Measurements from ENCODE around the gene DCAF12.

The DCAF12 gene

DNA sequence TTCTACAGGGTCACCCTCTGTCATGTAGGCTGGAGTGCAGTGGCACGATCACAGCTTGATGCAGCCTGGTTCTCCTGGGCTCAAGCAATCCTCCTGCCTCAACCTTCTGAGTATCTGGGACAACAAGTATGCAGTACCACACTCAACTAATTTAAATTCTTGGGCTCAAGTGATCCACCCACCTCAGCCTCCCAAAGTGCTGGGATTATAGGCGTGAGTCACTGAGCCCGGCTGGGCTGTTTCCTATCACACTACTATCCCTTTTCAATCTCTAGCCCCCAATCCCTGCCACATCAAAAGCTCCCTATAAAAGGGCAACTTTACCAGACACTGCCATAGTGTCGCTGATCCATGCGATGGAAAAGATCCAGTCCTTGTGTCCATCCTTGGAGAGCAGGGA lies 20.4 kb downstream of the DCAF12 start:
- TF ChIP-seq CTCF (IDR thresholded peaks at IDR 0.05; ENCODE audit: low read depth, low read length, missing control alignments), result no peak
- DNase-seq (ENCODE audit: low read depth), result no peak
- no peak overlapping the region for H3K4me3 ChIP-seq (ENCODE audit: low read depth, low read length)

DNA sequence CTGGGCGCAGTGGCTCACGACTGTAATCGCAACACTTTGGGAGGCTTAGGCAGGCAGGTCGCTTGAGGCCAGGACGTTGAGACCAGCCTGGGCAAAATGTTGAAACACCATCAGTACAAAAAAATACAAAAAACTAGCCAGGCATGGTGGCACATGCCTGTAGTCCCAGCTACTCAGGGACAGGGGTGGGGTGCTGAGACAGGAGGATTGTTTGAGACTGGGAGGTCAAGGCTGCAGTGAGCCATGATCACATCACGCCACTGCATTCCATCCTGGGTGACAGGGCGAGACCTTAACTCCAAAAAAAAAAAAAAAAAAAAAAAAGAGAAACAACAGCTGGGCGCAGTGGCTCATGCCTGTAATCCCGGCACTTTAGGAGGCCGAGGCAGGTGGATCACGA lies 23.7 kb downstream of the DCAF12 start:
- H3K4me3 ChIP-seq (ENCODE audit: low read depth, low read length), result no peak overlapping the region
- no peak for DNase-seq (ENCODE audit: low read depth)
- no peak for TF ChIP-seq CTCF (IDR thresholded peaks at IDR 0.05; ENCODE audit: low read depth, low read length, missing control alignments)

DNA sequence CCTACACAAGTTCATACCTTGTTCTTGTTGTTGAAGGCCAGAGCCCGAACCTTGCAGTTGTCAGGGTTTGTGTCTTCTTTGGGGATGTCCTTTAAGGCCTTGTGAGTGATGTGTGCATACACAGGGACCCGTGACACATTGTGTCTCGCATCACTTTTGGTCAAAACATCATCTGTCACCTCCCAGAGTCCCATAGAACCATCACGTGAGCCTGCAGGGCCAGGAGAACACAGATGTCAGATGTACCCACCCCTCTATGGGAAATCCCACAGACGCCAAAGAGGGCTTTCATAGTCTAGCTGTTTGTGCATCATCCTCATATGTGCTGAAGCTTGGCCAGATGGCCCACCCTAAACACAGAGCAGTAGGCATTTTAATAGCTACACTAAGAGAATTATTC lies 28.2 kb downstream of the DCAF12 start:
- no peak for DNase-seq (ENCODE audit: low read depth)
- TF ChIP-seq CTCF (IDR thresholded peaks at IDR 0.05; ENCODE audit: low read depth, low read length, missing control alignments), result no peak
- no peak overlapping the region for H3K4me3 ChIP-seq (ENCODE audit: low read depth, low read length)

- no peak for TF ChIP-seq CTCF (IDR thresholded peaks at IDR 0.05; ENCODE audit: low read depth, low read length, missing control alignments)
- no peak overlapping the region for H3K4me3 ChIP-seq (ENCODE audit: low read depth, low read length)
These were observed 28.6 kb downstream of the DCAF12 start for GRCh38 chr9:34097865-34098264.

DNA sequence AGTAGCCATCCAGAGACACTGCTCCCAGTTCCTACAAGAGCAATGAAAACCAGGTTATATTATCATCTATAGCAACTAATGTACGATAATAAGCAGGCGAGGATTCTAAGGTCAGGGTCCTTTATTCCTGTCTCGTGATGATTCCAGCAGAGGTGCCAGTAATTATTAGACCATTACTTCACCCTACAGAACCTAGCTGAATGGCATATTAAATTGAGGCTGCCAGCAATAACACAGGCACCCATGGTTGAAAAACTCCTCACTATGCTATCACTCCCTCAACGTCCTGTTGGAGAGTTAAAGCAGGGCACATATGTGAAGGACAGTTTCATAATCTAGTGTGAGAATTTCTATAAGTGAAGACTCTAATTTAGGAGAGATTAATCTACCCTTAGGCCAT lies 29.7 kb downstream of the DCAF12 start:
- no peak for DNase-seq (ENCODE audit: low read depth)
- no peak overlapping the region for H3K4me3 ChIP-seq (ENCODE audit: low read depth, low read length)
- no peak for TF ChIP-seq CTCF (IDR thresholded peaks at IDR 0.05; ENCODE audit: low read depth, low read length, missing control alignments)

More at GRCh38 chr9:34097865-34098264, 28.6 kb downstream of the DCAF12 start:
- peak; percentile 27 for DNase-seq (ENCODE audit: low read depth)

GRCh38 chr9:34093578-34093977 lies 32.9 kb downstream of the DCAF12 start:
- DNase-seq (ENCODE audit: low read depth), result no peak
- no peak for TF ChIP-seq CTCF (IDR thresholded peaks at IDR 0.05; ENCODE audit: low read depth, low read length, missing control alignments)
- no peak overlapping the region for H3K4me3 ChIP-seq (ENCODE audit: low read depth, low read length)

DNA sequence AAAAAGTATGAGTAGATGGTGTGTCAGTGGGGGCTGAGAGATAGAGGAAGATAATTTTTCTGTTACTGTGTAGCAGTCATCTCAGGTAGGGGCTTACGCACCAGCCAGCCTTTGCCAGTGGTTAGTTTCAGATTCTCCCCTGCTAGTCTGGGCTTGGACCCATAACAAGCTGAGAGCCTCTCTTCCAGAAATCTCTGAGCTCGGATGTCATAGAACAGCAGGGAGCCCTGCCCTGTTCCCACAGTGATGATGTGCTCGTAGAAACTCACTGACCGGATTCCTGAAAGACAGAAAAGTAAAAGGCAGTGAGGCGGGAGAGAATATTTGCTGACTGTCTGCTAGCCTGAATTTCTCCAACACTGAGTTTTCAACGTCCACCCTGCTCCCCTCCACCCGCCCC lies 37.2 kb downstream of the DCAF12 start:
- no peak for TF ChIP-seq CTCF (IDR thresholded peaks at IDR 0.05; ENCODE audit: low read depth, low read length, missing control alignments)
- no peak for DNase-seq (ENCODE audit: low read depth)
- H3K4me3 ChIP-seq (ENCODE audit: low read depth, low read length), result no peak overlapping the region

Measured in GM12864 (cell line).